Hepatocyte (in vitro differentiated cells): ENCODE measurements around the gene PPP3R2.

Experiments used
- EZH2 ChIP-seq: fragments of 200-600 bp; sonication (generic); IDR thresholded peaks from 2 replicates; pipeline ENCODE4 v1.6.1; 2016; ENCODE audit warnings: antibody characterized with exemption, mild to moderate bottlenecking, borderline replicate concordance
- EZH2phosphoT487 ChIP-seq: fragments of 200-600 bp; sonication (generic); IDR thresholded peaks from one replicate; pipeline ENCODE4 v1.6.1; 2018; ENCODE audit warnings: antibody characterized with exemption, mild to moderate bottlenecking, low read depth, moderate library complexity; ENCODE audit not compliant: unreplicated experiment, severe bottlenecking
- TF ChIP-seq, protein P1 (sequence below): fragments of 200-600 bp; sonication (generic); IDR thresholded peaks from 2 replicates; pipeline ENCODE4 v1.5.1; 2016; ENCODE audit warnings: antibody characterized with exemption, mild to moderate bottlenecking; ENCODE audit not compliant: poor library complexity

DNA sequence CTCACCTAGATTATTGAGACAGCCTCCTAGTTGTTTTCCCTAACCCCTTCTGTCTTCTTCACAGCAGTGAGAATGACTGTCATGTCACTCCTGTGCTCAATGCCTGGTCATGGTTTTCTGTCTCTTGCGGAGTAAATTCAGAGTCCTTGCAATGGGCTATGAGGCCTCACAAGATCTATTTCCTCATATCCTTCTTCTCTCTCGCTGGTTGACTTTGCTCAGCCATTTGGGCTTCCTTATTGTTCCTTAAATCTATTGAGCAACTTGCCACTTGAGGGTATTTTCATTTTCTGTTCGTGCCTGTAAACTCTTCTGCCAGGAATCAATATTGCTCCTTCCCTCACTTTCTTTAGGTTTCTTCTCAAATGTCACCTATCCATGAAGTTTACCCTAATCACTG lies 9.0 kb downstream of the PPP3R2 start:
- TF ChIP-seq, protein P1, sequence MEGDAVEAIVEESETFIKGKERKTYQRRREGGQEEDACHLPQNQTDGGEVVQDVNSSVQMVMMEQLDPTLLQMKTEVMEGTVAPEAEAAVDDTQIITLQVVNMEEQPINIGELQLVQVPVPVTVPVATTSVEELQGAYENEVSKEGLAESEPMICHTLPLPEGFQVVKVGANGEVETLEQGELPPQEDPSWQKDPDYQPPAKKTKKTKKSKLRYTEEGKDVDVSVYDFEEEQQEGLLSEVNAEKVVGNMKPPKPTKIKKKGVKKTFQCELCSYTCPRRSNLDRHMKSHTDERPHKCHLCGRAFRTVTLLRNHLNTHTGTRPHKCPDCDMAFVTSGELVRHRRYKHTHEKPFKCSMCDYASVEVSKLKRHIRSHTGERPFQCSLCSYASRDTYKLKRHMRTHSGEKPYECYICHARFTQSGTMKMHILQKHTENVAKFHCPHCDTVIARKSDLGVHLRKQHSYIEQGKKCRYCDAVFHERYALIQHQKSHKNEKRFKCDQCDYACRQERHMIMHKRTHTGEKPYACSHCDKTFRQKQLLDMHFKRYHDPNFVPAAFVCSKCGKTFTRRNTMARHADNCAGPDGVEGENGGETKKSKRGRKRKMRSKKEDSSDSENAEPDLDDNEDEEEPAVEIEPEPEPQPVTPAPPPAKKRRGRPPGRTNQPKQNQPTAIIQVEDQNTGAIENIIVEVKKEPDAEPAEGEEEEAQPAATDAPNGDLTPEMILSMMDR, result no peak
- TF ChIP-seq EZH2phosphoT487, result no peak
- no peak for TF ChIP-seq EZH2
